Activated T-helper 1 cell treated with anti-CD3 and anti-CD28 coated beads, Interleukin-12 subunit alpha, Interleukin-12 subunit beta, Interleukin-2, Interleukin-4 antibody, amounts not matched to agents 30 ng/mL and 10 ng/mL and 1 ng/mL, durations not matched to agents 14 hours and 24 hours and 36 hours (primary cell): ENCODE data around the gene CNN3. TPM values are rescaled to one million over a fixed set of nuclear protein-coding genes. Genes with fewer than 3 reads are reported as not detected.

Source experiments
- DNase-seq: peaks from one replicate; pipeline ENCODE4 v3.0.0; 2021; ENCODE audit warnings: low spot score
- H3K27ac Mint-ChIP-seq: one replicate; pipeline ENCODE4 v1.8.0; 2021; ENCODE audit warnings: mild to moderate bottlenecking, mixed read lengths
- H3K27me3 Mint-ChIP-seq: one replicate; pipeline ENCODE4 v1.8.0; 2022; ENCODE audit warnings: mild to moderate bottlenecking, moderate library complexity, mixed read lengths; ENCODE audit not compliant: insufficient read depth
- H3K36me3 Mint-ChIP-seq: one replicate; pipeline ENCODE4 v1.8.0; 2021; ENCODE audit warnings: low read depth, mixed read lengths
- H3K4me1 Mint-ChIP-seq: one replicate; pipeline ENCODE4 v1.8.0; 2021; ENCODE audit warnings: low read depth, mixed read lengths
- H3K4me3 Mint-ChIP-seq: one replicate; pipeline ENCODE4 v1.8.0; 2021; ENCODE audit warnings: mild to moderate bottlenecking, moderate library complexity, mixed read lengths
- H3K9me3 Mint-ChIP-seq: one replicate; pipeline ENCODE4 v1.8.0; 2021; ENCODE audit warnings: mixed read lengths
- intact Hi-C: fragments of 100-400 bp; cut with micrococcal nuclease; formaldehyde crosslinking; loops from one replicate; pipeline ENCODE4 v1.15.1; 2024
- total RNA-seq: library from RNA; stranded (reverse); gene quantifications from 2 replicates; pipeline ENCODE4 v1.2.3, GENCODE V29; 2022

The CNN3 gene
- total RNA-seq, 1 donor from 2014 or later = 1.4 TPM

- no peaks in the 10 kb centered on the region for H3K4me1 Mint-ChIP-seq
- H3K27me3 Mint-ChIP-seq = peaks cover 6% of the 10 kb centered on the region
- no peaks in the 10 kb centered on the region for H3K36me3 Mint-ChIP-seq
- H3K4me3 Mint-ChIP-seq = no peak overlapping the region
- no peak for DNase-seq
- intact Hi-C loops = no loop called here
- H3K9me3 Mint-ChIP-seq = no peaks in the 10 kb centered on the region
- no peak overlapping the region for H3K27ac Mint-ChIP-seq
Measured at GRCh38 chr1:94907136-94907535, 19.8 kb downstream of the CNN3 start.

GRCh38 chr1:94906382-94906781 is 20.5 kb downstream of the CNN3 start:
- Mint-ChIP-seq H3K27me3 (peaks cover 6% of the 10 kb centered on the region), H3K4me3 (no peak overlapping the region), H3K4me1 (no peaks in the 10 kb centered on the region), H3K36me3 (no peaks in the 10 kb centered on the region), H3K27ac (no peak overlapping the region), H3K9me3 (no peaks in the 10 kb centered on the region)
- no peak for DNase-seq
- intact Hi-C loops = no loop called here

- Mint-ChIP-seq H3K27me3 (peaks cover 2% of the 10 kb centered on the region), H3K4me1 (no peaks in the 10 kb centered on the region), H3K36me3 (no peaks in the 10 kb centered on the region), H3K9me3 (no peaks in the 10 kb centered on the region), H3K27ac (no peak overlapping the region), H3K4me3 (no peak overlapping the region)
- no peak for DNase-seq
- intact Hi-C loops = no loop called here
Measured at GRCh38 chr1:94905207-94905606, 21.7 kb downstream of the CNN3 start.

GRCh38 chr1:94903280-94904009 is 23.5 kb downstream of the CNN3 start:
- no peaks in the 10 kb centered on the region for H3K9me3 Mint-ChIP-seq
- H3K4me1 Mint-ChIP-seq = no peaks in the 10 kb centered on the region
- intact Hi-C loops = no loop called here
- peaks cover 2% of the 10 kb centered on the region for H3K27me3 Mint-ChIP-seq
- DNase-seq = no peak
- H3K36me3 Mint-ChIP-seq = no peaks in the 10 kb centered on the region
- H3K4me3 Mint-ChIP-seq = no peak overlapping the region
- no peak overlapping the region for H3K27ac Mint-ChIP-seq

- Mint-ChIP-seq H3K27ac (no peak overlapping the region), H3K36me3 (no peaks in the 10 kb centered on the region), H3K27me3 (peaks cover 2% of the 10 kb centered on the region), H3K4me1 (no peaks in the 10 kb centered on the region), H3K4me3 (no peak overlapping the region), H3K9me3 (no peaks in the 10 kb centered on the region)
- DNase-seq = no peak
- intact Hi-C loops = no loop called here
Measured at GRCh38 chr1:94901841-94902240, 25.1 kb downstream of the CNN3 start.

- H3K4me1 Mint-ChIP-seq = no peaks in the 10 kb centered on the region
- H3K9me3 Mint-ChIP-seq = no peaks in the 10 kb centered on the region
- intact Hi-C loops = no loop called here
- no peak for DNase-seq
- no peak overlapping the region for H3K27ac Mint-ChIP-seq
- peaks cover 4% of the 10 kb centered on the region for H3K27me3 Mint-ChIP-seq
- no peaks in the 10 kb centered on the region for H3K36me3 Mint-ChIP-seq
- no peak overlapping the region for H3K4me3 Mint-ChIP-seq
Measured at GRCh38 chr1:94899756-94900155, 27.2 kb downstream of the CNN3 start.

GRCh38 chr1:94898491-94899385 is 28.2 kb downstream of the CNN3 start:
- intact Hi-C loops = no loop called here
- no peak overlapping the region for H3K4me3 Mint-ChIP-seq
- peaks cover 4% of the 10 kb centered on the region for H3K27me3 Mint-ChIP-seq
- no peak overlapping the region for H3K27ac Mint-ChIP-seq
- DNase-seq = no peak
- H3K4me1 Mint-ChIP-seq = no peaks in the 10 kb centered on the region
- H3K9me3 Mint-ChIP-seq = no peaks in the 10 kb centered on the region
- H3K36me3 Mint-ChIP-seq = no peaks in the 10 kb centered on the region

GRCh38 chr1:94895518-94895917 is 31.4 kb downstream of the CNN3 start:
- H3K27me3 Mint-ChIP-seq = peaks cover 2% of the 10 kb centered on the region
- H3K9me3 Mint-ChIP-seq = no peaks in the 10 kb centered on the region
- intact Hi-C loops = no loop called here
- H3K4me1 Mint-ChIP-seq = no peaks in the 10 kb centered on the region
- DNase-seq = no peak
- no peaks in the 10 kb centered on the region for H3K36me3 Mint-ChIP-seq
- H3K4me3 Mint-ChIP-seq = no peak overlapping the region
- no peak overlapping the region for H3K27ac Mint-ChIP-seq

- no peaks in the 10 kb centered on the region for H3K4me1 Mint-ChIP-seq
- no peaks in the 10 kb centered on the region for H3K36me3 Mint-ChIP-seq
- H3K9me3 Mint-ChIP-seq = no peaks in the 10 kb centered on the region
- DNase-seq = no peak
- H3K4me3 Mint-ChIP-seq = no peak overlapping the region
- H3K27me3 Mint-ChIP-seq = peaks cover 2% of the 10 kb centered on the region
- H3K27ac Mint-ChIP-seq = no peak overlapping the region
- intact Hi-C loops = no loop called here
Measured at GRCh38 chr1:94894630-94895029, 32.3 kb downstream of the CNN3 start.

- Mint-ChIP-seq H3K4me1 (no peaks in the 10 kb centered on the region), H3K36me3 (no peaks in the 10 kb centered on the region), H3K27me3 (peaks cover 2% of the 10 kb centered on the region), H3K9me3 (no peaks in the 10 kb centered on the region), H3K4me3 (no peak overlapping the region), H3K27ac (no peak overlapping the region)
- intact Hi-C loops = no loop called here
- no peak for DNase-seq
Measured at GRCh38 chr1:94892604-94893254, 34.2 kb downstream of the CNN3 start.

GRCh38 chr1:94888201-94888600 is 38.7 kb downstream of the CNN3 start:
- Mint-ChIP-seq H3K36me3 (no peaks in the 10 kb centered on the region), H3K27me3 (no peaks in the 10 kb centered on the region), H3K9me3 (no peaks in the 10 kb centered on the region), H3K4me3 (no peak overlapping the region), H3K27ac (no peak overlapping the region), H3K4me1 (peaks cover 9% of the 10 kb centered on the region)
- intact Hi-C loops = no loop called here
- no peak for DNase-seq

- Mint-ChIP-seq H3K9me3 (no peaks in the 10 kb centered on the region), H3K4me3 (no peak overlapping the region), H3K27ac (no peak overlapping the region), H3K27me3 (no peaks in the 10 kb centered on the region), H3K4me1 (peaks cover 14% of the 10 kb centered on the region), H3K36me3 (no peaks in the 10 kb centered on the region)
- no peak for DNase-seq
- intact Hi-C loops = no loop called here
Measured at GRCh38 chr1:94887603-94888171, 39.2 kb downstream of the CNN3 start.

- no peak for DNase-seq
- Mint-ChIP-seq H3K27ac (no peak overlapping the region), H3K36me3 (no peaks in the 10 kb centered on the region), H3K4me3 (no peak overlapping the region), H3K9me3 (no peaks in the 10 kb centered on the region), H3K4me1 (peaks cover 14% of the 10 kb centered on the region), H3K27me3 (no peaks in the 10 kb centered on the region)
- intact Hi-C loops = no loop called here
Measured at GRCh38 chr1:94887106-94887505, 39.8 kb downstream of the CNN3 start.
